SK-N-SH (cell line): ENCODE data around the gene RBM19.

Experiments
- EZH2phosphoT487 ChIP-seq: fragments of 200-600 bp; sonication (generic); IDR thresholded peaks from 2 replicates; pipeline ENCODE4 v1.6.1; 2017; ENCODE audit warnings: low read depth, mixed run types, mild to moderate bottlenecking, antibody characterized with exemption, moderate library complexity, borderline replicate concordance
- FOXJ3 ChIP-seq: sonication (generic); formaldehyde crosslinking; IDR thresholded peaks from 2 replicates; pipeline ENCODE4 v1.5.1; 2020; ENCODE audit warnings: mild to moderate bottlenecking, missing genetic modification reagents
- GABPA ChIP-seq: IDR thresholded peaks from 2 replicates; pipeline ENCODE4 v1.4.0; 2012; ENCODE audit warnings: low read depth, mild to moderate bottlenecking
- JUND ChIP-seq: IDR thresholded peaks from 2 replicates; pipeline ENCODE4 v1.4.0; 2012
- NRF1 ChIP-seq: IDR thresholded peaks from 2 replicates; pipeline ENCODE4 v1.6.1; 2012; ENCODE audit warnings: low read depth, mild to moderate bottlenecking, low read length
- POLR2AphosphoS5 ChIP-seq: IDR thresholded peaks from 2 replicates; pipeline ENCODE4 v1.6.1; 2012; ENCODE audit warnings: low read depth, low read length
- RCOR1 ChIP-seq: fragments of 150-350 bp; IDR thresholded peaks from 2 replicates; pipeline ENCODE4 v1.6.1; 2017; ENCODE audit warnings: antibody characterized with exemption, low read length
- RFX5 ChIP-seq: IDR thresholded peaks from 2 replicates; pipeline ENCODE4 v1.6.1; 2012; ENCODE audit warnings: mild to moderate bottlenecking, improper control_type of control experiment, low read length
- RXRA ChIP-seq: IDR thresholded peaks from 2 replicates; pipeline ENCODE4 v1.4.0; 2012; ENCODE audit warnings: low read depth, mild to moderate bottlenecking, borderline replicate concordance
- YY1 ChIP-seq: IDR thresholded peaks from 2 replicates; pipeline ENCODE4 v1.4.0; 2012; ENCODE audit warnings: low read depth, mild to moderate bottlenecking
- TF ChIP-seq, protein P1 (sequence below): IDR thresholded peaks from 2 replicates; pipeline ENCODE4 v1.4.0; 2012; ENCODE audit warnings: low read depth, borderline replicate concordance
- TF ChIP-seq, protein P2 (sequence below): fragments of 200-600 bp; sonication (generic); IDR thresholded peaks from 2 replicates; pipeline ENCODE4 v1.6.1; 2017; ENCODE audit warnings: antibody characterized with exemption, mild to moderate bottlenecking, moderate library complexity
- TF ChIP-seq, protein P3 (sequence below): IDR thresholded peaks from 2 replicates; pipeline ENCODE4 v1.4.0; 2012; ENCODE audit warnings: low read depth
- TF ChIP-seq, protein P4 (sequence below): fragments of 150-350 bp; IDR thresholded peaks from 2 replicates; pipeline ENCODE4 v1.6.1; 2016; ENCODE audit warnings: mild to moderate bottlenecking, low read depth, low read length

DNA sequence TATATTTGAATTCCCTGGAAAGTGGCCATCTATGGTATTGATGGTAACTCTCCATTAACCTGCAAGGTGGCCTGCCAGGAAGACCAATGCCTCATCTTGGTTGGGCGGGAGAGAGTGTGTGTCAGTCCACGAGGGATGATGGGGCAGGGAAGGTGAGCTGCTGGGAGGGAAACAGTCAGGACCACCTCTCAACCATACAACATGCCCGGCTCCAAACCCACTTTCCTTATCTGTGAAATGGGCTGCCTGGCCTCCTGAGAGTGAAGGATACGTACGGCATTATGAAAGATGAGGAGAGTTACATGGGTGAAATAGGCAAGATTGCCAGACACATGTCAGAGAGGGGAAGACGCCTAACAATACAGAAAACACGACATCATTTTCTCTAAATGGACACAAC, 70.9 kb downstream of the RBM19 start:
- TF ChIP-seq RFX5 (no peak), RXRA (no peak), FOXJ3 (CRISPR knock-in tag) (no peak), EZH2phosphoT487 (no peak), YY1 (no peak), JUND (no peak), NRF1 (no peak), POLR2AphosphoS5 (no peak), GABPA (no peak), RCOR1 (no peak)
- TF ChIP-seq, protein P1, sequence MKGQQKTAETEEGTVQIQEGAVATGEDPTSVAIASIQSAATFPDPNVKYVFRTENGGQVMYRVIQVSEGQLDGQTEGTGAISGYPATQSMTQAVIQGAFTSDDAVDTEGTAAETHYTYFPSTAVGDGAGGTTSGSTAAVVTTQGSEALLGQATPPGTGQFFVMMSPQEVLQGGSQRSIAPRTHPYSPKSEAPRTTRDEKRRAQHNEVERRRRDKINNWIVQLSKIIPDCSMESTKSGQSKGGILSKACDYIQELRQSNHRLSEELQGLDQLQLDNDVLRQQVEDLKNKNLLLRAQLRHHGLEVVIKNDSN = no peak
- TF ChIP-seq, protein P2, sequence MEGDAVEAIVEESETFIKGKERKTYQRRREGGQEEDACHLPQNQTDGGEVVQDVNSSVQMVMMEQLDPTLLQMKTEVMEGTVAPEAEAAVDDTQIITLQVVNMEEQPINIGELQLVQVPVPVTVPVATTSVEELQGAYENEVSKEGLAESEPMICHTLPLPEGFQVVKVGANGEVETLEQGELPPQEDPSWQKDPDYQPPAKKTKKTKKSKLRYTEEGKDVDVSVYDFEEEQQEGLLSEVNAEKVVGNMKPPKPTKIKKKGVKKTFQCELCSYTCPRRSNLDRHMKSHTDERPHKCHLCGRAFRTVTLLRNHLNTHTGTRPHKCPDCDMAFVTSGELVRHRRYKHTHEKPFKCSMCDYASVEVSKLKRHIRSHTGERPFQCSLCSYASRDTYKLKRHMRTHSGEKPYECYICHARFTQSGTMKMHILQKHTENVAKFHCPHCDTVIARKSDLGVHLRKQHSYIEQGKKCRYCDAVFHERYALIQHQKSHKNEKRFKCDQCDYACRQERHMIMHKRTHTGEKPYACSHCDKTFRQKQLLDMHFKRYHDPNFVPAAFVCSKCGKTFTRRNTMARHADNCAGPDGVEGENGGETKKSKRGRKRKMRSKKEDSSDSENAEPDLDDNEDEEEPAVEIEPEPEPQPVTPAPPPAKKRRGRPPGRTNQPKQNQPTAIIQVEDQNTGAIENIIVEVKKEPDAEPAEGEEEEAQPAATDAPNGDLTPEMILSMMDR = no peak
- TF ChIP-seq, protein P3, sequence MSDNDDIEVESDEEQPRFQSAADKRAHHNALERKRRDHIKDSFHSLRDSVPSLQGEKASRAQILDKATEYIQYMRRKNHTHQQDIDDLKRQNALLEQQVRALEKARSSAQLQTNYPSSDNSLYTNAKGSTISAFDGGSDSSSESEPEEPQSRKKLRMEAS = no peak
- TF ChIP-seq, protein P4, sequence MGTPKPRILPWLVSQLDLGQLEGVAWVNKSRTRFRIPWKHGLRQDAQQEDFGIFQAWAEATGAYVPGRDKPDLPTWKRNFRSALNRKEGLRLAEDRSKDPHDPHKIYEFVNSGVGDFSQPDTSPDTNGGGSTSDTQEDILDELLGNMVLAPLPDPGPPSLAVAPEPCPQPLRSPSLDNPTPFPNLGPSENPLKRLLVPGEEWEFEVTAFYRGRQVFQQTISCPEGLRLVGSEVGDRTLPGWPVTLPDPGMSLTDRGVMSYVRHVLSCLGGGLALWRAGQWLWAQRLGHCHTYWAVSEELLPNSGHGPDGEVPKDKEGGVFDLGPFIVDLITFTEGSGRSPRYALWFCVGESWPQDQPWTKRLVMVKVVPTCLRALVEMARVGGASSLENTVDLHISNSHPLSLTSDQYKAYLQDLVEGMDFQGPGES = no peak
